Chondrocyte (in vitro differentiated cells): ENCODE measurements around the gene OSBPL5. TPM values are rescaled to one million over a fixed set of nuclear protein-coding genes. Genes with fewer than 3 reads are reported as not detected.
"Not testable (repeated sequence)": the region's sequence is repeated elsewhere in the genome, so short reads cannot be mapped to it uniquely, and the experiment has no call there.

ENCODE experiments used
- DNase-seq: peaks from one replicate; pipeline ENCODE4 v3.0.0; 2021; ENCODE audit warnings: mixed read lengths, low spot score
- H3K27ac Mint-ChIP-seq: one replicate; pipeline ENCODE4 v1.8.0; 2021; ENCODE audit warnings: mild to moderate bottlenecking, moderate library complexity, mixed read lengths; ENCODE audit not compliant: unreplicated experiment
- H3K27me3 Mint-ChIP-seq: 2 replicates; pipeline ENCODE4 v1.8.0; 2021; ENCODE audit warnings: low read depth, mixed read lengths
- H3K36me3 Mint-ChIP-seq: 2 replicates; pipeline ENCODE4 v1.8.0; 2021; ENCODE audit warnings: low read depth, mixed read lengths
- H3K4me1 Mint-ChIP-seq: 2 replicates; pipeline ENCODE4 v1.8.0; 2021; ENCODE audit warnings: low read depth, mild to moderate bottlenecking, mixed read lengths
- H3K4me3 Mint-ChIP-seq: one replicate; pipeline ENCODE4 v1.8.0; 2021; ENCODE audit warnings: mild to moderate bottlenecking, moderate library complexity, mixed read lengths; ENCODE audit not compliant: unreplicated experiment
- H3K9me3 Mint-ChIP-seq: 2 replicates; pipeline ENCODE4 v1.8.0; 2021; ENCODE audit warnings: low read depth, mixed read lengths
- total RNA-seq: library from RNA; stranded (reverse); gene quantifications from 3 replicates; pipeline ENCODE4 v1.2.1, GENCODE V29; 2021
- TF ChIP-seq, protein P1 (sequence below): fragments of 200-600 bp; sonication (generic); IDR thresholded peaks from 2 replicates; pipeline ENCODE4 v1.5.0; 2021; ENCODE audit warnings: antibody characterized with exemption, mild to moderate bottlenecking, moderate library complexity

Gene OSBPL5
- total RNA-seq, 1 donor from 2014 or later: 43.9 TPM

DNA sequence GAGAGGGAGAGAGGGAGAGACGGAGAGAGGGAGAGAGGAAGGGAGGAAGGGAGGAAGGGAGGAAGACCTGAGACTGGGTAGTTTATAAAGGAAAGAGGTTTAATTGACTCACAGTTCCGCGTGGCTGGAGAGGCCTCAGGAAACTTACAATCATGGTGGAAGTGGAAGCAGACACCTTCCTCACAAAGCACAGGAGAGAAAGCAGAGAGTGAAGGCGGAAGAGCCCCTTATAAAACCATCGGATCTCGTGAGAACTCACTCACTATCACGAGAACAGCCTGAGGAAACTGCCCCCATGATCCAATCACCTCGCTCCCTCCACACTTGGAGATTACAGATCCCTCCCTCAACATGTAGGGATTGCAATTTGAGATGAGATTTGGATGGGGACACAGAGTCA, 95.7 kb downstream of the OSBPL5 start:
- no peak for DNase-seq
- no peak overlapping the region for H3K4me3 Mint-ChIP-seq
- peaks cover 4% of the 10 kb centered on the region for H3K4me1 Mint-ChIP-seq
- no peaks in the 10 kb centered on the region for H3K9me3 Mint-ChIP-seq
- no peaks in the 10 kb centered on the region for H3K27me3 Mint-ChIP-seq
- H3K36me3 Mint-ChIP-seq: no peaks in the 10 kb centered on the region
- TF ChIP-seq, protein P1, sequence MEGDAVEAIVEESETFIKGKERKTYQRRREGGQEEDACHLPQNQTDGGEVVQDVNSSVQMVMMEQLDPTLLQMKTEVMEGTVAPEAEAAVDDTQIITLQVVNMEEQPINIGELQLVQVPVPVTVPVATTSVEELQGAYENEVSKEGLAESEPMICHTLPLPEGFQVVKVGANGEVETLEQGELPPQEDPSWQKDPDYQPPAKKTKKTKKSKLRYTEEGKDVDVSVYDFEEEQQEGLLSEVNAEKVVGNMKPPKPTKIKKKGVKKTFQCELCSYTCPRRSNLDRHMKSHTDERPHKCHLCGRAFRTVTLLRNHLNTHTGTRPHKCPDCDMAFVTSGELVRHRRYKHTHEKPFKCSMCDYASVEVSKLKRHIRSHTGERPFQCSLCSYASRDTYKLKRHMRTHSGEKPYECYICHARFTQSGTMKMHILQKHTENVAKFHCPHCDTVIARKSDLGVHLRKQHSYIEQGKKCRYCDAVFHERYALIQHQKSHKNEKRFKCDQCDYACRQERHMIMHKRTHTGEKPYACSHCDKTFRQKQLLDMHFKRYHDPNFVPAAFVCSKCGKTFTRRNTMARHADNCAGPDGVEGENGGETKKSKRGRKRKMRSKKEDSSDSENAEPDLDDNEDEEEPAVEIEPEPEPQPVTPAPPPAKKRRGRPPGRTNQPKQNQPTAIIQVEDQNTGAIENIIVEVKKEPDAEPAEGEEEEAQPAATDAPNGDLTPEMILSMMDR: no peak
- no peak overlapping the region for H3K27ac Mint-ChIP-seq

DNA sequence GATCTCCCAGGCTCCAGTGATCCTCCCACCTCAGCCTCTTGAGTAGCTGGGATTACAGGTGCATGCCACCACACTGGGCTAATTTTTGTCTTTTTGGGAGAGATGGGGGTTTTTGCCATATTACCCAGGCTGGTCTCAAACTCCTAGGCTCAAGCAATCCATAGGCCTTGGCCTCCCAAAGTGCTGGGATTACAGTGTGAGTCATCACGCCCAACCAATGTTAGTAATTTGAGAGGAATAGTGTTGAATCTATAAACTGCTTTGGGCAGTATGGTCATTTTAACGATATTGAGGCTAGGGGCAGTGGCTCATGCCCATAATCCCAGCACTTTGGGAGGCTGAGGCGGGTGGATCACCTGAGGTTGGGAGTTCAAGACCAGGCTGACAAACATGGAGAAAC, 98.8 kb downstream of the OSBPL5 start:
- not testable (repeated sequence) for H3K27ac Mint-ChIP-seq, H3K4me3 Mint-ChIP-seq, H3K4me1 Mint-ChIP-seq, H3K9me3 Mint-ChIP-seq, DNase-seq, H3K36me3 Mint-ChIP-seq, H3K27me3 Mint-ChIP-seq

DNA sequence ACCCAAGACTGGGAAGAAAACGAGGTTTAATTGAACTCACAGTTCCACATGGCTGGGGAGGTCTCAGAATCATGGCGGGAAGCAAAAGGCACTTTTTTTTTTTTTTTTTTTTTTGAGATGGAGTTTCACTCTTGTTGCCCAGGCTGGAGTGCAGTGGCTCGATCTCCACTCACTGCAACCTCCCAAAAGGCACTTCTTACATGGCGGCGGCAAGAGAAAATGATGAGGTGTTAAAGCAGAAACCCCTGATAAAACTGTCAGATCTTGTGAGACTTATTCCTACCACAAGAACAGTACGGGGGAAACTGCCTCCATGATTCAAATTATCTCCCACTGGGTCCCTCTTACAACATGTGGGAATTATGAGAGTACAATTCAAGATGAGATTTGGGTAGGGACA, 100.4 kb downstream of the OSBPL5 start:
- H3K9me3 Mint-ChIP-seq, H3K36me3 Mint-ChIP-seq, H3K27ac Mint-ChIP-seq, H3K4me3 Mint-ChIP-seq, DNase-seq, H3K27me3 Mint-ChIP-seq, H3K4me1 Mint-ChIP-seq: not testable (repeated sequence)

DNA sequence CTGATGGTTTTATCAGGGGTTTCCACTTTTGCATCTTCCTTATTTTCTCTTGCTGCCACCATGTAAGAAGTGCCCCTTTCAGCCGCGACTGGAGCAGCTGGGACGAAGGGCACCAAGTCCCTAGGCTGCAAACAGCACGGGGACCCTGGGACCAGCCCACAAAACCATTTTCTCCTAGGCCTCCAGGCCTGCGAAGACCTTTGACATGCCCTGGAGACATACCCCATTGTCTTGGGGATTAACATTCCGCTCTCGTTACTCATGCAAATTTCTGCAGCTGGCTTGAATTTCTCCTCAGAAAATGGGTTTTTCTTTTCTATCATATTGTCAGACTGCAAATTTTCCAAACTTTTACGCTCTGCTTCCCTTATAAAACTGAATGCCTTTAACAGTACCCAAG, 101.2 kb downstream of the OSBPL5 start:
- not testable (repeated sequence) for H3K9me3 Mint-ChIP-seq, H3K36me3 Mint-ChIP-seq, DNase-seq, H3K27me3 Mint-ChIP-seq, H3K27ac Mint-ChIP-seq, H3K4me1 Mint-ChIP-seq, H3K4me3 Mint-ChIP-seq

DNA sequence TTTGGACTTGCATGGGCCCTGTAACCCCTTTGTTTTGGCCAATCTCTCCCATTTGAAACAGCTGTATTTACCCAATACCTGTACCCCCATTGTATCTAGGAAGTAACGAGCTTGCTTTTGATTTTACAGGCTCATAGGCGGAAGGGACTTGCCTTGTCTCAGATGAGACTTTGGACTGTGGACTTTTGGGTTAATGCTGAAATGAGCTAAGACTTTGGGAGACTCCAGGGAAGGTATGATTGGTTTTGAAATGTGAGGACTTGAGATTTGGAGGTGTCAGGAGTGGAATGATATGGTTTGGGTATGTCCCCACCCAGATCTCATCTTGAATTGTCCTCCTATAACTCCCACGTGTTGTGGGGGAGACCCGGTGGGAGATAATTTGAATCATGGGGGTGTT, 101.7 kb downstream of the OSBPL5 start:
- H3K4me3 Mint-ChIP-seq: not testable (repeated sequence)

DNA sequence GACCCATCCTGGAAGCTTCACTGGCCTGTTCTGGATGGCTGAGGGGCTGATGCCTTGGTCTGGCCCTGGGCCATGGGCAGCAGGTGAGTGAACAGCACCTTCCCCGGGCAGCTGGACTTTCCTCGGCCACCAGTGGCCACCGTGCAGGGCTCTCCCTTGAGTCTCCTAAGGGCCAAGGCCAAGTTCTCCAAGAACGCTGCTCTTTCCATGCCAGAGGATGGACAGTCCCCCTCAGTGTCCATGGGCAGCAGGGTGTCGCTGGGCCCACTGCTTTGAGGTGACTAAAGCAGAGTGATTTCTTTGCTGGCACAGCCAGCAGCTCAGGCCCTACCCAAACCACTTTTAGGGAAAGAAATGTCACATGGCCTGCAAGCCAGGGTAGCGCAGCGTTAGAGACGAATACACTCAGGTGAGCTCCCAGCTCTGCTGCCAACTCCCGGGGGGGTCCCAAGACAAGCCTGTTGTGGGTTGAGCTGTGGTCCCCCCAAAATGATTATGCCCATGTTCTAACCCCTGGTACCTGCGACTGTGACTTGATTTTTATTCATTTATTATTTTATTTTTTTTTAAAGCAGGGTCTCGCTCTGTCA, 104.6 kb downstream of the OSBPL5 start:
- Mint-ChIP-seq H3K4me1 (peaks cover 21% of the 10 kb centered on the region), H3K27me3 (no peaks in the 10 kb centered on the region), H3K9me3 (no peaks in the 10 kb centered on the region), H3K4me3 (no peak overlapping the region), H3K36me3 (no peaks in the 10 kb centered on the region), H3K27ac (no peak overlapping the region)
- peak; percentile 62 for DNase-seq
- TF ChIP-seq, protein P1: no peak

More for the DNA sequence above, 101.7 kb downstream of the OSBPL5 start:
- not testable (repeated sequence) for DNase-seq, H3K36me3 Mint-ChIP-seq, H3K27me3 Mint-ChIP-seq, H3K9me3 Mint-ChIP-seq, H3K27ac Mint-ChIP-seq, H3K4me1 Mint-ChIP-seq

DNA sequence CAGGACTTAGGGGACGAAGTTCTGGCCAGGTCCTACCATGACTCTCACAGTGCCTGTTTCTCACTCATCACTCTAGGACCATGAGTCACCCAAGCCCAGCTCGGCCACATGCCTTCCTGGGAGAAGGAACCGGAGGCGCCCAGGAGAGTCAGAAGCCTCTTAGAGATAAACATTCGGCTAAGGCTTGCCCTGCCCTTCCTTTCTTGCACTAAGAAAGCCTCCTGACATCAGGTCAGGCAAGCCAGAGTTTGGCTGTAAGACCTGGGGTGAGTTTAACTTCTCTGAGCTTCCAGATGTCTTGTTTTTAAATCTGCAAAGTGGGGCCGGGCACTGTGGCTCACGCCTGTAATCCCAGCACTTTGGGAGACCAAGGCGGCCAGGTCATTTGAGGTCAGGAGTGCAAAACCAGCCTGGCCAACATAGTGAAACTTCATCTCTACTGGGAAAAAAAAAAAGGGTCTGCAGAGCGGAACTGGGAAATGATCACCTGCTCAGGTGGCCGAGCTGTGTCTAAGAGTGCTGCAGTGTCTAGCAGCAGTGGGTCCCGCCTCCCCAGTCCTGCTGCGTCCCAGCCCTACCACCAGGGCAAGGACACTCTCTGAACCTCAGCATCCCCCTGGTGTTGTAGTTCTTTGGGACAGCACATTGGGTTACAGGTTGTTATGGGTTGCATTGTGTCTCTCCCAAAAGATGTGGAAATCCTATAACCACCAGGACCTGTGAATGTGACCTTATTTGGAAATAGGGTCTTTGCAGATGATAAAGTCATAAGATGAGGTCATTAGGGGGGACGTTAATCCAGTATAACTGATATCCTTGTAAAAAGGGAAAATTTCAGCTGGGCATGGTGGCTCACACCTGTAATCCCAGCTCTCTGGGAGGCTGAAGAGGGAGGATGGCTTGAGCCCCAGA, 106.1 kb downstream of the OSBPL5 start:
- Mint-ChIP-seq H3K4me3 (peak overlapping the region; percentile 53), H3K9me3 (no peaks in the 10 kb centered on the region), H3K36me3 (peaks cover 2% of the 10 kb centered on the region), H3K27me3 (no peaks in the 10 kb centered on the region), H3K4me1 (peaks cover 36% of the 10 kb centered on the region), H3K27ac (peak overlapping the region; percentile 54)
- peak; percentile 53 for DNase-seq
- TF ChIP-seq, protein P1: no peak
